Measurements from ENCODE around the gene GALNT2. TPM values are rescaled to one million over a fixed set of nuclear protein-coding genes. Genes with fewer than 3 reads are reported as not detected.

GALNT2 gene
- total RNA-seq, 1 donor from 2014 or later = 31.9 TPM

DNA sequence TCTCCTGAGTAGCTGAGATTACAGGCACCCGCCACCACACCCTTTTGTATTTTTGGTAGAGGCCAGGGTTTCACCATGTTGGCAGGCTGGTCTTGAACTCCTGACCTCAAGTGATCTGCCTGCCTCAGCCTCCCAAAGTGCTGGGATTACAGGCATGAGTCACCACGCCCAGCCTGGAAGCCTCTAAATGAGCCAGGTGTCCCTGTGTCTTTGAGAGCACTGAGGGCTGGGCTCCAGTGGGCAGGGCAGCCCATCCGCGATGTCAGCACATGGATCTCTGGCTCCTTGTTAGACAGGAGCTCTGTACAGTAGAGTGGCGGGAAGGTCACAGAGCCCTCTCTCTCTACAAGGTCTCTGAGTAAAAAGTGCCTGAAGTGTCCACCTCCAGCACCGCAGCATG, 234.8 kb downstream of the GALNT2 start:
- FAIRE-seq (no peak), DNase-seq (ENCODE audit: low read depth) (no peak)
- Histone ChIP-seq H3K27me3 (ENCODE audit: control insufficient read depth, insufficient read depth, low read length) (peaks cover 2% of the 10 kb centered on the region), H3K4me3 (ENCODE audit: low read depth, low read length) (no peak overlapping the region), H3K36me3 (ENCODE audit: control insufficient read depth, insufficient read depth, low read length) (no peaks in the 10 kb centered on the region)
- TF ChIP-seq CTCF (IDR thresholded peaks at IDR 0.05; ENCODE audit: insufficient read depth, low read length, severe bottlenecking) = no peak

DNA sequence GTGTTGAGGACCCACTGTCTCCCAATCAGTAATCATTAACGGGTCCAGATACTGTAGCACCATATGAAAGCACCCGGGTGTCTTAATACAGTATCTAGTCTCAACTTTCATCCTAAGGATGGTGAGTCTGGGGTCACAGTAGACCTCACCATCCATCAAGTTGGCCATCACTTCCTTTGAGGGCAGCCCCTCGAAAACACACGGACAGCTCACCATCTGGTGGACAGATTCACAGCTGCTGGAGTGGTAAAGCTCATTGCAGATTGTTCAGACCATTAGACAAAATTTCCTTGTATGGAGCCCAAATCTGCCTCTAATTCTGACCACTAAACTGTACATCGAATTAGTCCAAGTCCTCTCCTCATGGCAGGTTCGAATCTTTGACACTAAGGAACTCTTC, 236.0 kb downstream of the GALNT2 start:
- H3K36me3 ChIP-seq (ENCODE audit: control insufficient read depth, insufficient read depth, low read length) = no peaks in the 10 kb centered on the region
- FAIRE-seq (no peak), DNase-seq (ENCODE audit: low read depth) (no peak)
- no peak for TF ChIP-seq CTCF (IDR thresholded peaks at IDR 0.05; ENCODE audit: insufficient read depth, low read length, severe bottlenecking)
- no peak overlapping the region for H3K4me3 ChIP-seq (ENCODE audit: low read depth, low read length)
- H3K27me3 ChIP-seq (ENCODE audit: control insufficient read depth, insufficient read depth, low read length) = peaks cover 2% of the 10 kb centered on the region

- no peak for TF ChIP-seq CTCF (IDR thresholded peaks at IDR 0.05; ENCODE audit: insufficient read depth, low read length, severe bottlenecking)
- H3K36me3 ChIP-seq (ENCODE audit: control insufficient read depth, insufficient read depth, low read length) = no peaks in the 10 kb centered on the region
- H3K27me3 ChIP-seq (ENCODE audit: control insufficient read depth, insufficient read depth, low read length) = peaks cover 2% of the 10 kb centered on the region
- no peak for FAIRE-seq
- H3K4me3 ChIP-seq (ENCODE audit: low read depth, low read length) = no peak overlapping the region
- peak; percentile 38 for DNase-seq (ENCODE audit: low read depth)
Measured at GRCh38 chr1:230303822-230304221, 236.8 kb downstream of the GALNT2 start.

DNA sequence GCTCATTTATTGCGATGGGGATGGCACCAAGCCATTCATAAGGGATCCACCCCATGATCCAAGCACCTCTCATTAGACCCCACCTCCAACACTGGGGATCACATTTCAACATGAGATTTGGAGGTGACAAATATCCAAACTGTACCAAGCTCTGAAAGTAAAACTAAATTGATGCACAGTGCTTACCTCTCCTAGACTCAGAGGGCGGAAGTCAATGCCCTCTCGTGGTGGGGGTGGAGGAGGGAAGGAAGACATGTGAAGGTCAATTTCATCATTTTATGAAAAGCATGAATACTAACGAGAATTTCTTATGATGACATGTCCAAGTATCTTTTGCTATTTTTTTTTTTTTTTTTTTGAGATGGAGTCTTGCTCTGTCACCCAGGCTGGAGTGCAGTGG, 239.1 kb downstream of the GALNT2 start:
- DNase-seq (ENCODE audit: low read depth) (no peak), FAIRE-seq (no peak)
- Histone ChIP-seq H3K4me3 (ENCODE audit: low read depth, low read length) (no peak overlapping the region), H3K27me3 (ENCODE audit: control insufficient read depth, insufficient read depth, low read length) (no peaks in the 10 kb centered on the region), H3K36me3 (ENCODE audit: control insufficient read depth, insufficient read depth, low read length) (no peaks in the 10 kb centered on the region)
- no peak for TF ChIP-seq CTCF (IDR thresholded peaks at IDR 0.05; ENCODE audit: insufficient read depth, low read length, severe bottlenecking)

- no peaks in the 10 kb centered on the region for H3K36me3 ChIP-seq (ENCODE audit: control insufficient read depth, insufficient read depth, low read length)
- TF ChIP-seq CTCF (IDR thresholded peaks at IDR 0.05; ENCODE audit: insufficient read depth, low read length, severe bottlenecking) = no peak
- no peak overlapping the region for H3K4me3 ChIP-seq (ENCODE audit: low read depth, low read length)
- peak; percentile 80 for DNase-seq (ENCODE audit: low read depth)
- FAIRE-seq = no peak
- no peaks in the 10 kb centered on the region for H3K27me3 ChIP-seq (ENCODE audit: control insufficient read depth, insufficient read depth, low read length)
Measured at GRCh38 chr1:230307213-230307612, 240.2 kb downstream of the GALNT2 start.

DNA sequence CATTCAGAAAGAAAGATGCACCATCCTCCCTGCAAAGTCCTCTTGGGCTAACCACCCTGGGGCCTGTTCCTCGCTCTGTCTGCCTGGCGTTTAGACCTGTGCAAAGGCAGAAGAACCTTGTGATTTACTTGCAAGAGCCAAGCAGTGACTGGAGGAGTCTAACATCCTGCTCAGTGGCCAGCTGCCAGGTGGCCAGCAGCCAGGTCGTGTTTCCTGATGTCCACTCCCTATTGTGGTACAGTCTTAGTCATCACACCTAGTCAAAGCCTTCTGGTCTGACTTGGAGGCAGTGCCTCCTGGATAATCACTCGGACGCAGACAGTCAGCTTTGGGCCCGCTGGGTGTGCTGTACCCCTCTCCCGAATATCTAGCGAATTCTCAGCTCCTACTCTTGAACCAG, 241.0 kb downstream of the GALNT2 start:
- no peaks in the 10 kb centered on the region for H3K27me3 ChIP-seq (ENCODE audit: control insufficient read depth, insufficient read depth, low read length)
- FAIRE-seq = peak; percentile 70
- peak; percentile 91 for DNase-seq (ENCODE audit: low read depth)

More for the DNA sequence above, 241.0 kb downstream of the GALNT2 start:
- no peak for TF ChIP-seq CTCF (IDR thresholded peaks at IDR 0.05; ENCODE audit: insufficient read depth, low read length, severe bottlenecking)
- Histone ChIP-seq H3K36me3 (ENCODE audit: control insufficient read depth, insufficient read depth, low read length) (no peaks in the 10 kb centered on the region), H3K4me3 (ENCODE audit: low read depth, low read length) (no peak overlapping the region)
